NCI-H446 treated with DMSO at 0.1 percent for 48 hours (cell line): ENCODE results near the gene DICER1.
"Not testable (repeated sequence)": the region's sequence is repeated elsewhere in the genome, so short reads cannot be mapped to it uniquely, and the experiment has no call there.

Experiments
- DNase-seq: peaks from one replicate; lab custom pipeline; 2025; lab: John Stamatoyannopoulos, UW

The DICER1 gene

GRCh38 chr14:95157327-95158189 lies at the start of gene DICER1:
Gene DICER1, minus strand, starts transcription at chr14:95157529. Its CDS starts 24,071 bp downstream, at chr14:95133458.
- DNase-seq = peak; percentile 81

- DNase-seq = no peak
Observed at GRCh38 chr14:95206534-95206933, 49.2 kb upstream of the DICER1 start.

- no peak for DNase-seq
Observed at GRCh38 chr14:95204705-95205104, 47.4 kb upstream of the DICER1 start.

- DNase-seq = not testable (repeated sequence)
Observed at GRCh38 chr14:95201745-95202144, 44.4 kb upstream of the DICER1 start.

GRCh38 chr14:95200404-95200803 lies 43.1 kb upstream of the DICER1 start:
- DNase-seq = no peak

GRCh38 chr14:95199298-95199983 lies 42.1 kb upstream of the DICER1 start:
- DNase-seq = no peak

- DNase-seq = no peak
Observed at GRCh38 chr14:95198320-95198719, 41.0 kb upstream of the DICER1 start.

GRCh38 chr14:95197551-95197950 lies 40.2 kb upstream of the DICER1 start:
- no peak for DNase-seq

- DNase-seq = no peak
Observed at GRCh38 chr14:95196826-95197545, 39.7 kb upstream of the DICER1 start.

GRCh38 chr14:95196268-95196667 lies 38.9 kb upstream of the DICER1 start:
- DNase-seq = no peak

GRCh38 chr14:95195031-95195430 lies 37.7 kb upstream of the DICER1 start:
- DNase-seq = no peak

- DNase-seq = no peak
Observed at GRCh38 chr14:95193081-95193480, 35.8 kb upstream of the DICER1 start.

GRCh38 chr14:95192311-95192710 lies 35.0 kb upstream of the DICER1 start:
- no peak for DNase-seq

GRCh38 chr14:95191445-95192199 lies 34.3 kb upstream of the DICER1 start:
- no peak for DNase-seq

GRCh38 chr14:95190857-95191256 lies 33.5 kb upstream of the DICER1 start:
- DNase-seq = no peak

- no peak for DNase-seq
Observed at GRCh38 chr14:95190346-95190840, 33.1 kb upstream of the DICER1 start.

GRCh38 chr14:95189367-95190132 lies 32.2 kb upstream of the DICER1 start:
- DNase-seq = peak; percentile 67

GRCh38 chr14:95188380-95188779 lies 31.1 kb upstream of the DICER1 start:
- no peak for DNase-seq

- DNase-seq = no peak
Observed at GRCh38 chr14:95185767-95186392, 28.6 kb upstream of the DICER1 start.

- DNase-seq = no peak
Observed at GRCh38 chr14:95185033-95185766, 27.9 kb upstream of the DICER1 start.
